Fibroblast of skin of right biceps (primary cell): ENCODE data around the gene MAP1LC3C.
A peak's percentile ranks its signal among the peaks of the same experiment; 100 is the strongest.
"Not testable (repeated sequence)": the region's sequence is repeated elsewhere in the genome, so short reads cannot be mapped to it uniquely, and the experiment has no call there.

Source experiments
- DNase-seq: peaks from one replicate; pipeline ENCODE4 v3.0.0-alpha.2; 2013

Gene MAP1LC3C

GRCh38 chr1:241990040-241990439, 8.9 kb downstream of the MAP1LC3C start:
- peak; percentile 88 for DNase-seq

- DNase-seq = not testable (repeated sequence)
Measured at GRCh38 chr1:241988389-241988930, 10.4 kb downstream of the MAP1LC3C start.

DNA sequence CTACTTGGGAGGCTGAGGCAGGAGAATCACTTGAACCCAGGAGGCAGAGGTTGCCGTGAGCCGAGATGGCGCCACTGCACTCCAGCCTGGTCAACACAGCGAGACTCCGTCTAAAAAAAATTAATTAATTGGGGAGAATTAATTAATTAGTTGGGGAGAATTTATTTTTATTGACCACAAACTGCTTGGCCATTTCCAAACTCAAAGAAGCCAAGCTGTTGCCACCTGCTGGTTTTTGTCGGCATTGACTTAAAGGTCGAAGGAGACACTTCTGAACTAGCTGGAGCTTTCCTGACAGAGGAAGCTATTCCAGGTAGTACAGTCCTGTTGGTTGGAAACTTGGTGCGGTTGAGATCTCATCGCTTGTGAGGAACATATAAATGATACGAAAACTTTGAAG, 13.1 kb downstream of the MAP1LC3C start:
- DNase-seq = peak; percentile 43

DNA sequence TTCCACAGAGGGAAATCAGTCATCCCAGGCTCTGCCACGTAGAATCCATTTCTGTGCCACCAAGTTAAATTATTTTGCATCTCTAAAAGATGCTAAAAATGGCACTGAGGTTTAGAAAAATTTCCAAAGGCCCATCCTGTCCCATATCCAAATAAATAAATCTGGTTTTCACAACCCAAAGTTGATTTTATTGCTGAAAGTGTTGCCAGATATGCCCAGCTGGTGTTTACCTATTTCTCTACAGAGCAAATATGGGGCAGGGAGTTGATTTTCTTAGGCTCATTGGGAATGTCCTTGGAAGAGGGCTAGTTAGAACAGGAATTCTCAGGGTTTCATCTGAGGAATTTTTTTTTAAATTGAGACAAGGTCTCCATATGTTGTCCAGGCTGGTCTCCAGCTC, 19.0 kb downstream of the MAP1LC3C start:
- no peak for DNase-seq

DNA sequence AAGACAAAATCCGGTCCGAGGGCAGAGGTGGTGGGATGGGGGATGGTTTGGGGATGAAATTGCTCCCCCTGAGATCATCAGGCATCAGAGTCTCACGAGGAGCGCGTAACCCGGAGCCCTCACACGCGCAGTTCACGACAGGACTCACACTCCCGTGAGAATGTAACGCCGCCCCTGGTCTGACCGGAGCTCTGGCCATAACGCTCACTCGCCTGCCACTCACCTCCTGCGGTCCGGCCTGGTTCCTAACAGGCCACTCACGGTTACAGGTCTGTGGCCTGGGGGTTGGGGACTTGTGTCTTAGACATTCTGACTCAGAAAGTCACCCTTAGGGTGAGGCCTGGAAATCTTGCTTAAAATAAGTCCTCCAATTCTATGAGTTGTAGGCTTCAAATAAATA, 19.8 kb downstream of the MAP1LC3C start:
- DNase-seq = no peak

DNA sequence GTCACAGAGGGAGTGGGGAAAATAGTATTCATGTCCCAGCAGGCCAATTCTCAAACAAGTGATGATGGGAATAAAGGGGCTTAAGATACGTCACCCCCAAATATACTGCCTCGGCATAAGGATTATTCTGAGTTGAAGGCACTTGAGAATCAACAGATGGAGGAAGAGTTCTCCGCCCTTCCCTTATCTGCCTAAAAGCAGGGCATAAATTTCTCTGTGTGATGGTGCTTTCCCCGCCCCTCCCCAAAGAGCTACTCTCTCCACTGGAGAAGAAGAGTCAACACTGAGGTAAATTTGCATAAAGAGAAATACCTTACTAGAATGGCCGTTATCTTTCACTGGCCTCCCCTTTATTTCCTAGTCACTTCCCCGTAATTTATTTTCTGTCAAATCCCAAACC, 22.7 kb downstream of the MAP1LC3C start:
- no peak for DNase-seq

DNA sequence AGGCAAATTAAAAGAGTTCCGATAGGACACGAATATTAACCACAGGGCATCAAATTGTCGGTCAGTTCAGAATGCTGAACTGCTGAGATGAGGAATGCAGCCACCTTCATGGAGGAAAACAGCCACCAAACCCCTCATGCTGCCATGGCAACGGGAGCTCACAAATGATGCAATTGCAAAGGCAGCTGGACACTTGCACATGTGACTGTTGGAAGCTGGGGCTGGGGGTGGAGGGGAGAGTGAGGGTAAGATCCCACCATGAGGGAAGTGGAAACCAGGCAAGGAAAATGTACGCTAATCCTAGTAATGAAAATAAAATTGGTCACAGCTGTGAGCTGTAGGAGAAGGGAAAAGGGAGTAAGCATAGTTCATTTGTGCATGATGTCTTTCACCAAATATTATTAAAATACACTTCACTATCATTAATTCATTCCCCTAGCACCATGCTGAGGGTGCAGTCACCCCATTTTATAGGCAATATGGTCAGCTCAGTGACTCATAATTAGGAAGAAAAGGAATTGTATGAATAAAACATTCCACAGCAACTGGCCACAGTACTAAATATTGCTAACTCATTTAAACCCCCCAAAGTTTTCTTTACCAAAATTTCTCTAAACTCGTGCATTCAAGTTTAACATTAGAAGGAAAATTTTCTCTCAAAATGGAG, 26.1 kb downstream of the MAP1LC3C start:
- DNase-seq = peak; percentile 68

DNA sequence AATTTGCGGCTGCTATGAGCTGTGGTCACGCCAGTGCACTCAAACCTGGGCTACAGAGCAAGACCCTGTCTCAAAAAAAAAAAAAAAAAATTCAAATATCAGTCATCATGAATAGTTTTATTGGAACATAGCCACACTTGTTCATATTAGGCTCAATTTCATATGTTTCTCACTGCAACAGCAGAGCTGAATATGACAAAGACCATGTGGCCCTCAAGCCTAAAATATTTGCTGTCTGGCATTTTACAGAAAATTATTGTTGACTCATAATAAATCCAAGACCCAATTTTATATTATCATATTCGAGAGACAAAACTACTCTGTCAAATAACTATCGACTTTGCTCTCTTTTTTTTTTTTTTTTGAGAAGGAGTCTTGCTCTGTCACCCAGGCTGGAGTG, 30.3 kb downstream of the MAP1LC3C start:
- no peak for DNase-seq

DNA sequence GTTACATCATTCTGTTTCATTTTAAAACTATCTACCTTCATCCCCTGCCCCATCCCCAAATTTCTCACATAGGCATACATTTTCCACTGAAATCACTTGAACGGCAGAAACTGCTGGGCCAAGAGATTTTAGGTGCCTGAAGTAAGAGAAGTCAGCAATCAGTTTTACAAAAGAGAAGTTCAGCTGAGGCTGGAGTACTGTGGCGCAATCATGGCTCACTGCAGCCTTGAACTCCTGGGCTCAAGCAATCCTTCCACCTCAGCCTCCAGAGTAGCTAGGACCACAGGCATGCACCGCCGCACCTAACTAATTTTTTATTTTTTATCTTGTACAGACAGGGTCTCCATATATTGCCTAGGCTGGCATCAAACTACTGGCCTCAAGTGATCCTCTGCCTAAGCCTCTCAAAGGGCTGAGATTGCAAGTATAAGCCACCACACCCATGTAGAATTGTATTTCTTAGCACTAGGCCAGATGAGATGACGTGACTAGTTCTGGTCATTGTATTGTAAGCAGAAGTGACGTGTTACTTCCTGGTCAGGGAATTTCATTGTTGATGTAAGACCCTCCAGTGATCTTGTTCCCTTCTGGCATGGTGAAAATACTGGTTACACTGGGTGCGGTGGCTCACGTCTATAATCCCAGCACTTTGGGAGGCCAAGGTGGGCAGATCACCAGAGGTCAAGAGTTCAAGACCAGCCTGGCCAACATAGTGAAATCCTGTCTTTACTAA, 34.2 kb downstream of the MAP1LC3C start:
- no peak for DNase-seq

- no peak for DNase-seq
Measured at GRCh38 chr1:241963722-241964121, 35.2 kb downstream of the MAP1LC3C start.

DNA sequence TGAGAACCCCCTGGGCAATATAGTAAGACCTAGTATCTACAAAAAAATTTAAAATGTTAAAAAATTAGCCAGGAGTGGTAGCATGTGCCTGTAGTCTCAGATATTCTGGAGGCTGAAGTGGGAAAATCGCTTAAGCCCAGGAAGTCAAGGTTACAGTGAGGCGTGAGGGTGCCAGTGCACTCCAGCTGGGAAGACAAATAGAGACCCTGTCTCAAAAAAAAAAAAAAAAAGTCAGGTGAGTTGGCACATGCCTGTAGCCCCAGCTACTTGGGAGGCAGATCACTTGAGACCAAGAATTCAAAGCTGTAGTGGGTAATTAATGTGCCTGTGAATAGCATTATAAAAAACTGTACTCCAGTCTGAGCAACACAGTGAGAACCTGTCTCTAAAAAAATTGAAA, 36.7 kb downstream of the MAP1LC3C start:
- DNase-seq = no peak

GRCh38 chr1:241957692-241958494, 41.0 kb downstream of the MAP1LC3C start, which contains the start of gene BECN2:
TSS of gene BECN2 (plus strand) at chr1:241957767. CDS start at chr1:241957767, 0 bp downstream.
- DNase-seq = no peak

GRCh38 chr1:241950390-241950789, 48.5 kb downstream of the MAP1LC3C start:
- peak; percentile 92 for DNase-seq

- peak; percentile 8 for DNase-seq
Measured at GRCh38 chr1:241947354-241947753, 51.5 kb downstream of the MAP1LC3C start.
